CD4-positive, alpha-beta T cell treated with Interleukin-21 for 1 hour (primary cell): ENCODE results near the gene FHOD3.

Experiments
- DNase-seq: peaks from one replicate; pipeline ENCODE4 v3.0.0-alpha.2; 2020

Gene FHOD3

DNA sequence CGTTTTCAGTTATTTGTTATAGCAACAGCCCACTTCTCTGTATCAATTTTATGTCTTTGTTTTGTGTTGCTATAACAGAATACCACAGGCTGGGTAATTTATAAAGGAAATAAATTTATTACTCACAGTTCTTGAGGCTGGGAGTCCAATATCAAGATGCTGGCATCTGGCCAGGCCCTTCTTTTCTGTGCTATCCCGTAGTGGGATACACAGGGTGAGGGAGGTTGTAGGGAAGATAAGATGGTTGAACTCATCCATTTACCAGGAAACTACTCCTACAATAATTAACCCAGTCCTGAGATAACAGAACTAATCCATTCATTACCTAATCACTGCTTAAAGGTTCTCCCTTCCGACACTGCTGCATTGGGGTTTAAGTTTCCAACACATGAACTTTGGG, 310.6 kb downstream of the FHOD3 start:
- DNase-seq = no peak

DNA sequence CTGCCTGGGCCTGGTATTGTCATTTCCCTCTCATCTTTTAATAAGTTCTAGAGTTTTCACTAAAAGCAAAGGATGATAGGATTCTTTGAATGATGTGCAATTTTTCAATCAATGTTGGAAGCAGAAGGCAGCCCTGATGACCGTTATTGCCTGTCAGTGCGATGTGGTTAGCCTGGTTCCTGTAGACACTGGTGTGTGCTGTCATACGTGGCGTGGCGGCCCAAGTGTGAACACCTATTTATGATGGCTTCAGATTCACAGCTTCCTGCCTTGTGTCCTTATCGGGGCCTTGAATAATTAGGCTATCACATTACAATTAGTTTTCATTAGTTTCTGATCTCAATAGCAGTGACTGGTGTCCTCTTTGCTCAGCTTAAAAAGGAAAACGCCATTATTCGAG, 312.7 kb downstream of the FHOD3 start:
- DNase-seq = no peak

DNA sequence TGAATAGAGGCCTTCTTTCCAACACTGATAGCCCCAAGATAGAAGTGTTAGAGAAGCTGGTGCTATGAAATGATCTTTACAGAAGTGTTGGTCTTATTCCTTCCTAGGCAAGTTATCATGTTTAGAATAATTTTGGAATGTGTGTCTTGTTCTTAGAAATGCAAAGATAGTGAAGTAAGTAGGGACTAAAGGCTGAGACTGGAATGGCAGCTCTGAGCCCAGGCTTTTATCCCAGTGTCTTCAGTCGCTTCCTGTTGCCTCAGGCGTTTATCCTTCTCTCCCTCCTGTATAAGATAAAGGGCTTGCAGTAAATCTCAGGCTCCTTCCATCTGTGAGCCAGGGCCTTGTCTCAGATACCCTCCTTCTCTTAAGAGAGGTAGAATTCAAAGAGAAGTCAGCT, 313.1 kb downstream of the FHOD3 start:
- DNase-seq = no peak

DNA sequence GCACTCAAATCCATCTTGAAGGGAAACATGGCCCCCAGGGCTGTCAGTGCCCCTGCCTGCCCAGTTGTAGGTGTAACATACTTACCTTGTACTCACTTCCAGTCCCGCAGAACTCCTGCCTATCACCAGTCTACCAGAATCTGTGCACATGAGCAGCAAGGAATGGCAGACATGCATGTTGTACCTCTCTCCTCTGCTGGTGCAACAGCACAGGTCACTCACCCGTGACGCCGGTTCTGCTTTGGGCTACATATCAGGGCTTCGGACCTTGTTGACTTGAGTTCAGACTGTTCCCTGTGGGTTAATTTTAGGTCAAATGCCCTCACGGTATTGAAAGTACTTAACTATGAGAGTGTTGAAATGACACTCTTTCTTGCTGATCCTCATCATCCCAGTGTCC, 315.6 kb downstream of the FHOD3 start:
- DNase-seq = no peak

DNA sequence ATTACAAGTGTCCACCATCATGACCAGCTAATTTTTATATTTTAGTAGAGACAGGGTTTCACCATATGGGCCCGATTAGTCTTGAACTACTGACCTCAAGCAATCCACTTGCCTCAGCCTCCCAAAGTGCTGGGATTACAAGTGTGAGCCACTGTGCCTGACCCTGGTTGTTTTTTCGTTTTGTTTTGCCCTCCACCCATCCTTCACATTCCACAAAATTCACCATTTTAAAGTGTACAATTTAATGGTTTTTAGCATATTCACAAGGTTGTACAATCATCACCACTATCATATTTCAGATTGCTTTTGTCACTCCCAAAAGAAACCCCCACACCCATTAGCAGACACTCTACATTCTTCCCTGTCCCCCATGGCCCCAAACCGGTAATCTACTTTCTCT, 316.3 kb downstream of the FHOD3 start:
- no peak for DNase-seq

DNA sequence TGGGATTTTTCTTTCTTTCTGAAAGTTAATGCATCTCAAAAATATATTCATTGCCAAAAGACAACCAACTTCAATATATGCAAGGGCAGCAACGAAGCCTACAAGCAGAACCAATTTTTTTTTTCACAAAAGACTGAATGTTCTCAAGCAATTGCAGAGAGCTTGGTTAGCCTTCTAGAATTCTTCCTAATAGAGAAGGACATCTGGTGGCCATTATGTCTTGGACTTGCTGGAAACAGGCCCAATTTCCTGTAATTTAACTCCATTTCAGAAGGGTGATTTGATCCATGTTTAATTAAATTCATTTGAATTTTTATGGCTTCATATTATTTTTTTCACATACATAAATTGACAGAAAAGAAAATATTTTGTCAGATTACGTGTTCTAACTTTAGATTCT, 323.3 kb downstream of the FHOD3 start:
- DNase-seq = no peak

DNA sequence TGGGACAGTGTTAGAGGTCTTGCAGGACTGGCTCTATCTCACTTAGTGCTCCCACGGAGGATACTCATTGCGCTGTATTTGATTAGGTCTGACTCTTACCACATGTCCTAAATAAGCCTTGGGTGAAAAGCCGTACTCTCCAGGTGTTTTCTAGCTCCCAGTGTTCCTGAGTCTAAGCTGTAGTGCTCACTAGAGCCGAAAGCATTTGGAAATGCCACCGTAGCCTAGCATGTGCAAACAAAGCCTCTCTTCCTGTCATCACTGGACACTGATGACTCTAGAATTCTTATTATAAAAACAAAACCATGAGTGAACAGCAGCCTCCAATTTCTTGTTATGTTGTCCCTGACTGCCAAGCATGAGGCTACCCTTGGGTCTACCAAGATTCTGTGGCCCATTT, 325.1 kb downstream of the FHOD3 start:
- no peak for DNase-seq

DNA sequence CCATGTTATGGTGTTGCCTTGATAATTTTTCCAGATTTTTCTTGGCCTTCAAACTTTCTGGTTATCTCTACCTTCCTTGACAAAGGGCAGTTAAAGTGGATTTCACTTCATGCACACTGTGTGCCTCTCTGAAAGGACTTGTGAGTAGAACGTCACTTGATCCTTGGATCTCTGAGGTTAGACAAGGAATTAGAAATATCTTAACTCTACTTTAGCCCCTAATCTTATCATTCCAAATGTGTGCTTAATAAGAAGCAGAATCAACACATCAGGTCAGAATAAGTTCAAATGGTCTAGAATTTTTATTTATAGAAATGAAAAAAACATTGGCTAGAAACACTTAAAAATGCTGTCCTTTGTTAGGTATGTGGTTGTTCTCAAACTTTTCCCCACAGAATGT, 325.6 kb downstream of the FHOD3 start:
- DNase-seq = no peak

DNA sequence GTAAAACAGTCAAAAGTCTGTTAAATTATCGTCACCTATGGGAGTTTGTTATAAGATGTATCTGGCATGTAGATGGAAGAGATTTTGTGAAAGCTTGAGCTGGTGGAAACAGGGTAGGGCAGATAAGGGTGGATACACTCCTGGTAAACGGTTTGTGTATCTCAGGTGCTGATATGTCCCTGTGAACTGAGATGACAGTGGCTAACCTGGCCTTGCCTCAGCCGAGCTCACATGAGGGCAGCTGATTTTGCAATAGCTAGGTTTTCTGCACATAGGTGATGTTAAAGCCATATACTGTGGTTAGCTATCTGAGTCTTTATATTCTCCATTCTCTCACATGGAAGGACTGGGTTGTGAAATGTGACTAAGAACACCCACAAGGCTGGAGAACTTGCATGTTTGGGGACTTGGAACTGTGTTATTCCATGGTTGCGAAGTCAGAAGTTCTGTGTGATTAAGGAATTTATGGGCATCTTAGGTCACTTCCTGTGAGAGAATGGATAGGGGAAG, 326.2 kb downstream of the FHOD3 start:
- no peak for DNase-seq

DNA sequence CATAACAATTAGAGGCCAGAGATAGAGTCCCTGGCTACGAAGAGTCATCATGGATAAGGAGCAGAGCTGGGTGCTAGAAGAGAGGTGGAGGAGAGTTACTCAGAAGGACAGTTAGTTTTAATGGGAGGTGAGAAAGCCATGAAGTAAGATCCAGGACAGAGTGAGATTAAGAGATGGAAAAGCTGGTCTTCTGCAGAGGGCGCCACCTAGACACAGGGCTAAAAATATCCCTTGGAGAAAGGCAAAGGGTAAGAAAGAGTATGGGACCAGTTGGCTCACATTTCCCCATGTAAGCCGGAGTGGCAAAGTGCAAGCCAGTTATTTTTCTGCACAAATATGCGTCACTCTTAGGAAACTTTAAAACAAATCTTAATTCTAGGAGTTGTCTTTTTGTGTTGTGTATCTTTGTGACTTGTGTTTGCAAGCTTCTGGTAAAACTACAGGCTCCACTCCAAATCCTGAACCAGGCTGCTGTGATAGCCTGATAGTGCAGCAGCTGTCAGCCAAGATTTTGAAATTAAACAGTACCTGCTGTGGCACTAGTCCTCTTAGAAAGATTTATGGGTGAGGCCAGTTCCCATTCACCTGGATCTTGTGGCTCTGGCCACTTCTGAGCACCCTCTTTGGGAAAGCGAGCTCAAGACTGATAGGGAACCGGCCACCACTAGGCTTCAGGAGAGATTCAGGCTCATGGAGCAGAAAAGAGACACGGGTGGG, 327.1 kb downstream of the FHOD3 start:
- no peak for DNase-seq

DNA sequence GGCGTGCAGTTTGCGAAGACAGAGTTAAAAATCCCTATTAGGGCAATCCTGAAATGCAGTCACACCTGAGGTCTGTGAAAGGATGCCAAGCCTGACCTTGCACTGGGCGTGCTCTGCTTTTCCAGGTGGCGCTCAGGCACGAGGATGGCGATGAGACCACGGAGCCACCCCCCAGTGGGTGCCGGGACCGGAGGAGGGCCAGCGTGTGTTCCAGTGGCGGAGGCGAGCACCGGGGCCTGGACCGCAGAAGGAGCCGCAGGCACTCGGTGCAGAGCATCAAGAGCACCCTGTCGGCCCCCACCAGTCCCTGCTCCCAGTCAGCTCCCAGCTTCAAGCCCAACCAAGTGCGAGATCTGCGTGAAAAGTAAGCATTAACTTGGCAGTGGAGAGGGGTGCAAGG, 327.9 kb downstream of the FHOD3 start:
- DNase-seq = no peak

DNA sequence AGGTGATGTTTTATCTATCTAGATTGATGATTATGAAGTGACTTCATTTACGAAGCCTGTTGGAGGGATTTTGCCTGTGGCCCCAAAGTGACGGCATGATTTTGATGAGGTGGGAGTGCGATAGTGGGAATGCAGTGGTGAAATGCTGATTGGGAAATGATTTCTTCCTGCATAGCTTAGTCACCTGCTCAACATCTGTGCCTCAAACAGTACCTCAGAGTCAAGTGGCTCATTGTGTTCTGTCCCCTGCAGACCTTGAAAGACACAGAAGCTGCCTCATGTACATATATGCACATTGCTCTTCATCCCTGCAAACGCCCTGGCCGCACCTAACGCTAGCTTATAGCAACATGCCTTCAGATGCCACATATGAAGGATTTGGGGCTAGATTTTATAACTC, 330.1 kb downstream of the FHOD3 start:
- DNase-seq = no peak

DNA sequence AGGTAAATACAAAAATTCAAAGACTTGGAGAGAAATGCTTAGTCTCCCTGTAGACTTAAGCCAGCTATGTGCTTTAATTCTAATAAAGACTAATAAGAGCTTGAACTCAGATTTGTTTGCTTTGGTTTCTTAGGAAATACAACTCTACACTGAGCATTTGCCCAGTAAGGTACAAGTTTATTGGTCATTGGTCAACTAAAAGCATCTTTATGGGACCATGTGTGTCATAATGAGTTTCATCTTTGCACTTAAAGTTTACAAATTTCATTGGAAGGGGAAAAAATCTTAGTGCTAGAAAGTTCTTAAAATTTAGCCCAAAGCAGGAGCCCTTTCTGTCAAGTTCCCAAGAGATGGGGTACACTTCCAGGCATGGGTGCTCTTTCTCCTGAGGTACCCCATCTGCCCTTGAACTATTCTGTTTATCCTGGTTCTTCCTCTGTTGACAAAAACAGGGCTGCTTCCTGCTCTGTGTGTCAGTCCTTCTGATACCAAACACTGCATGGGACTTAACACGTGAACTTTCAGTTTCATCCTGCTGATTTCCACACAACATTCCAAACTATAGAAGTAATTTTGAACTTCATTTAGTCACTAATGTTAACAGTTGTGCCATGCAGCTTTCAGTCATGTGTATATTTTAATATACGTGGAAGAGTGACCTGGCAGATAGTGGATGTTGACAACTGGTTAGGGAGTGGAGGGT, 331.1 kb downstream of the FHOD3 start:
- no peak for DNase-seq

DNA sequence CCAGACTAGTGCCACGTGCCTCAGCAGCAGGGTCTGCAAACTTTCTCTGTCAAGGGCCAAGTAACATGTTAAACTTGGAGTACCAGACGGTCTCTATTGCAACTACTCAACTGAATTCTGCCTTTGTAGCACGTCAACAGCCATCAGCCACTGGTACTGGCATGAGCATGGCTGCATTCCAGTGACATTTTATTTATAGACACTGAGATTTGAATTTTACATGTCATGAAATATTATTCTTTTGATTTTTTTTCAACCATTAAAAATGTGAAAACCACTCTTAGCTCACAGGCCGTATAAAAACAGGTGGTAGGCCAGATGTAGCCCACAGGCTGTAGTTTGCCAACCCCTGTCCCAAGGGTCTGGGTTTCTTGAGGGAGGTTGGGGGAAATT, 331.6 kb downstream of the FHOD3 start:
- DNase-seq = no peak

DNA sequence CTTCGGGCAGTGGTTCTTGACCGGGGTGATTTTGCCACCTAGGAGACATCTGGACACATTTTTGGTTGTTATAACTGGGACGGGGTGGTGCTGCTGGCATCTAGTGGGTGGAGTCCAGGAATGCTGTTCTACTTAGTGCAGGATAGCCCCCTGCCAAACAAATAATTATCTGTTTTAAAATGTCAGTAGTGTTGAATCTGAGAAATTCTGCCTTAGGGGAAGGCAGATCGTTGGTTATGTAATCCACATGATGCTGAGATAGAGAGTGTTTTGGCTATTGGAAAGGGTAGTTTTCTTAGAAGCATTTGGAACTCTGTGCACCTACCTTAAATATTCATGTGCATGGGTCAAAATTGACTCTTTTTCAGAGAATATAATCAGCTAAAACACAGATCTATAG, 332.3 kb downstream of the FHOD3 start:
- no peak for DNase-seq

DNA sequence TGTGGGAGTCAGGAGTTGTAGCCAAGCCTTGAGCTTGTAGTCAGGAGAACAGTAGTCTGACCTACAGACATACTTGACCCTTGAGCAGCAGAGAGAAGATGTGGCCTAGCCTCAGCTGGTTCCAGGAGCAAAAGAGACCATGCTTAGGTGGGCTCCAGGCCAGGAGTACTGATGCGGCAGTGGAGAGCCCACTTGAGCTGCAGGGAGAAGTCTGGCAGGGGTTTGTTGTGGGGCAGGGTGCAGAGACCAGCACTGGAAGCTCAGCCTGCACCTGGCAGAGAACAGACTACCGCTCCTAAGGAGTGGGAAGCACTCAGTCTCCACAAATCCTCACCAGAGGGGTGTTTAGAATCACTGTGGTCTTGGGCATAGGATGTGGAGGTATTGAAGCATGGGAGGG, 333.4 kb downstream of the FHOD3 start:
- no peak for DNase-seq

DNA sequence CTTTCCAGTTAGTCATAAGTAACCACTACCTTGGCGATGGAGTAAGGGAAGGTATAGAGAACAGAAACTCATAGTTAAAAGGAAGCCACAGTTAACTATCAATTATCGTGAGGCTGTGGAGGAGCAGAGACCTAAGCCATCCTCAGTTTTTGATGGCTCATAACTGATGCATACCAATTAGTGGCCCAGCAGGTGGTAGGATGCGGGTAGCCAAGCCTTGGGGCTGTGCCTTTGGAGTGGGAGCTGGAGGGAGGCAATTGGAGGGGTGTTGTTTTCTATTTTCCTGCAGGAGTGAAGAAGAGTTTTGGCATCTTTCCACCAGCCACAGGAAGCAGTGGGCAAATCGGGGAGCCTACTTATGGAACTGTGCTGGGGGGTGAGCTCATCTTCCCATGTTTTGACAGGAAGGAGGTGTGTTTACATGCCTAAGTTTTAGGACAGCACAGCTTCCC, 336.5 kb downstream of the FHOD3 start:
- DNase-seq = no peak

DNA sequence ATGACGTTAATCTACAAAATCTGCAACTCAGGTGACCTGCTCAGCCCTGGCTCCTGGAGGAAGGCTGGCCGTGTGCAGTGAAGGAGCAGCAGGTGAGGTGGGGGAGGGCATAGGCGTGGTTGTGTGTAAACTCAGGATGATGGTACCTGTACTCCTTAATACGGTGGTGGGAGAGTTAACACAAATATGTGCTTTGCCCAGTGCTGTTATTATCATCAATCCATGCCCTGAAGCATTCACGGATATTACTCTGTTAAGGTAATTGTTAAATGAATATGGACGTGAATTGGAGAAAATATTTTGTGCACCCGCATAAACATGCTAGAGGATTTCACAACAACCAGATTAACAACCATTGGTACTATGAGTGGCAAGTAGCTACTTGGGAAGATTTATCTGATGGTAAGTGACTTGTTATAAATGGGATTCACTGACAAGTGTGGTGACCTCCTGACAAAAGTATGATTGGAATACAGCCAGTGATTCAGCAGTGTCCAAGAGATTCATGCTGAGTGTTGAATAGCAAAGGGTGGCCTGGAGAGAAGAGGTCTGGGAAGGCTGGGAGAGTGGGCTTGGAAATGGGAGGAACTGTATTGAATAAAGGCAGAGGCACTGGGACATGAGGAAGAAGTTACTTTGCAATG, 337.2 kb downstream of the FHOD3 start:
- DNase-seq = no peak

DNA sequence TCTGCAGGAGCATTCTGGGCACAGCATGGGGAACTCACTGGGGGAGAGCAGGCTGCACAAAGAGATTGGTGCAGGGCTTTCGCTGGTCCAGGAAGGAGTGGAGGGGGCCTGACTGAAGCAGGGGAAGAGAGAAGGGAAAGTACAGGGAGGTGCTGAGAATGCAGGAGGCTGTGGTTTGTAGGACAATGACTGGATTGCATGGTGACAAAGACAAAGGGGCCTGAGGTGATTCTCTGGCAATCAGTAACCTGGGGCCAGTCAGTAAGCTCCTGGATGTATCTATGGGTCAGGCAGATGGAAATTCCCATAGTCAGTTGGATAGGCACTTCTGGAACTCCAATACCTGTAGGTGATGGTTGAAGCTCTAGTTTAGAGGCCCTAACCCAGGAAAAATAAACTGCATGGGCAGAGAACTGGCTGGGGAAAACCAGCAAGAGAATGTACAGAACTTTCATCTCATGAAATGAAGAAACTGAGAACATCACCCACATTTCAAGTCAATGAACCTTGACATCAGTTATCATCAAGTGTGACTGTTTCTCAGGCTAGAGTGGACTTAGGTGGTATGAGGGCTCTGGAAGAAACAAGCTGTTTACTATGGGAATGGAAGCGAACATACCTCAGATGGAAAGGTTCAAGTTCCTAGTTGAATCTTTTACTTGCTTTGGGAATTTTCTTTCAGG, 338.0 kb downstream of the FHOD3 start:
- DNase-seq = no peak

DNA sequence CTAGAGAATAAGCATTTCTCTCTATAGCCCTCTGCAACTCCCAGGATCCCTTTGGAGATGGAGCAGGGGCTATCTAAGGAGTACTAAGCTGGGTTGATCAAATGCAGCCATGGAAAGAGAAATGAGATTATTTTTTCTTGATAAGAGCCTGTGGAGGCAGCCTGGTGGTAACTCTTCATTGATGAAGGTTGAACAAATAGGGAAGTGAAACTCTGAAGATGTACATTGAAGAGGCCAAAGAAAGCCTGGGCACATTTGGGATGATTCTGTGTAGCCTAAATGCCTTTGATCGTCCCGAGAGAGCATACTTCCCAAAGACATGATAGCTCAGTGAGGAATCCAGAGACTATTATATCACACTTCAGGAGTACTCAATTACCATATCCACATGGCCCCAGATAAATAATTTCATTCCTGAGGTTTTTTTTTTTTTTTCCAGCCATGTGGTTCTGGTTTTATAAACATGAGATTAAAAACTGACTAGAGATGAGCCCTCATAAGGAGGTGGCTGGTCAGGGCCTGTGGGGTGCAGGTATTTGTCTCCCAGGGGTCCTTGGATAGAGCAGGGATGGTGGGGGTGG, 338.8 kb downstream of the FHOD3 start:
- DNase-seq = no peak

DNA sequence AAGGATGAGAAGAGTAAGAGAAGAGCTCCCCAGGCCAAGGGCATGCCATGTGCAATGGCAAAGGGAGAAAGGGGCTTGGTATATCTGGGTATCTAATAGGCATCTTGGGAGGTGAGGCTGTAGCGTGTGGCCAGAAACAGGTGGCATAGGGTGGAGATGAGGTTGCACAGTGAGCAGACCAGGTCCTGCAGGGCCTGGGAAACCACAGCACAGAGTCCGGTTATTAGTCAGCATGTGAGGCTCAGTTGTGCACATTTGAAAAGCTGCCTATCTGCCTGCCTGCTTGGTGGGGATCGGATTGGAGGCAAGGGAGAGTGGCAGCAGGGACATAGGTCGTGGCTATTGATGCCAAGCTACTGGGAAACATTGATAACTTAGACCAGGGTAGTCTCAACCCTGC, 340.7 kb downstream of the FHOD3 start:
- no peak for DNase-seq

DNA sequence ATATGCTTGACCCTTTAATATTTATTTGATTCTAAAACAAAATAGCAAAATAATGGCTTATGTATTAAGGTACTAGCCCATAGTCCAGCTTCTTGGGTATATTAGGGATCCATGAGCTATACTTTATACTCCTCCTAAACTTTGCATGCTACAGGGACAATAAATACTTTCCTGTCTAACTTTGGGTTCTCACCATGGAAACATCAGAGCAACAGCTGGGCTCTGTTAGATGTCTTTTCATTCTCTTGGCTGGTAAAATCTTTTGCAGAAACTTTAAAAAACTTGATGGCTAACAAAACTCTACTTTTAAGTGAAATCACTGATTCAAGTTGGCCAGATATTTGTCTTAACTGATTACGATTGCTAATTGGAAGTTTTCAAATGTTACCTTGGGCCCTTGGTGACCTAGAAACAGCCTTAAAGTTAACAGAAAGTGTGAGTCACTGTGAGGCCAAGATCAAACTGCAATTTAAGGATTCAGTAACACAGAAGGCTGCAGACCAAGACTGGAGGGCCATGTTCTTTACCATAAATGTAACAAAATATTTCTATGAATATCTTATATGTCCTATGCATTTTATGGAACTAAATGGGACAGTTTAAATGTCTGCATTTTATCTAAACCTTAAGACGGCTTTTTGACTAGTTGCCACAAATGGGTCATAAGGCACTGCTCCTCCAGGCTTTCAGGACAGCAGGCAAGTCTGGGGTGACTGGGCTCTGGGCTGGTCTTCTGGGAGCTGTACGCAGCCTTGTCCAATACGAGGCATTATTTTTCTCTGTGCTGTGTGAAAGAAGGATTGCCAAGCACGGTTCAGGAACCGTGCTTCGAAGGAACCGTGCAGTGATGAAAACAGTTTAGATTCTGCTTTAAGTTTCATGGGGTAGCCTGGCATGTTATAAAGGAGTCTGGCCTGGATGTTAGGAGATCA, 342.8 kb downstream of the FHOD3 start:
- no peak for DNase-seq
